Lower leg skin (tissue), 4 donors: Measurements from ENCODE around the gene HIC1. TPM values are rescaled to one million over a fixed set of nuclear protein-coding genes. Genes with fewer than 3 reads are reported as not detected.

ENCODE experiments used
- DNase-seq, 2 donors: peaks; one replicate each; pipeline ENCODE4 v3.0.0-alpha.2; 2019; ENCODE audit warnings: low spot score in 2 of 2
- H3K4me3 ChIP-seq: fragments of 200-600 bp; sonication (generic); 2 replicates; pipeline ENCODE4 v1.5.1; 2017; ENCODE audit warnings: mild to moderate bottlenecking, low read depth; ENCODE audit not compliant: poor library complexity, severe bottlenecking
- POLR2A ChIP-seq, 2 donors: fragments of 450-650 bp; IDR thresholded peaks; one replicate each; pipeline ENCODE4 v1.6.1; 2016 to 2017; ENCODE audit warnings: antibody characterized with exemption in 2 of 2, mild to moderate bottlenecking in 1 of 2, moderate library complexity in 1 of 2
- WGBS, 2 donors: methylation state at CpG; one replicate each; pipeline ENCODE4 v1.1.5; 2018; 5-methylcytosine and 5-hydroxymethylcytosine counted together
- intact Hi-C: fragments of 100-400 bp; cut with DNase I; formaldehyde crosslinking; loops from one replicate; pipeline ENCODE4 v1.15.0; 2023; ENCODE audit warnings: low total_unique reads
- total RNA-seq, 4 donors: library from RNA; depleted of rRNA; stranded (reverse); fragments of >200 nt; gene quantifications; one replicate each; pipeline ENCODE4 v1.1.0, GENCODE V29; 2016
- TF ChIP-seq, protein P1 (sequence below), 3 donors: fragments of 450-650 bp; IDR thresholded peaks; one replicate each; pipeline ENCODE4 v1.5.1; 2016; ENCODE audit warnings: antibody characterized with exemption in 3 of 3, mild to moderate bottlenecking in 3 of 3, moderate library complexity in 2 of 3

Gene HIC1
- total RNA-seq, 4 donors from 2014 or later: 2.4 to 14.2 (median 5.3) TPM

DNA sequence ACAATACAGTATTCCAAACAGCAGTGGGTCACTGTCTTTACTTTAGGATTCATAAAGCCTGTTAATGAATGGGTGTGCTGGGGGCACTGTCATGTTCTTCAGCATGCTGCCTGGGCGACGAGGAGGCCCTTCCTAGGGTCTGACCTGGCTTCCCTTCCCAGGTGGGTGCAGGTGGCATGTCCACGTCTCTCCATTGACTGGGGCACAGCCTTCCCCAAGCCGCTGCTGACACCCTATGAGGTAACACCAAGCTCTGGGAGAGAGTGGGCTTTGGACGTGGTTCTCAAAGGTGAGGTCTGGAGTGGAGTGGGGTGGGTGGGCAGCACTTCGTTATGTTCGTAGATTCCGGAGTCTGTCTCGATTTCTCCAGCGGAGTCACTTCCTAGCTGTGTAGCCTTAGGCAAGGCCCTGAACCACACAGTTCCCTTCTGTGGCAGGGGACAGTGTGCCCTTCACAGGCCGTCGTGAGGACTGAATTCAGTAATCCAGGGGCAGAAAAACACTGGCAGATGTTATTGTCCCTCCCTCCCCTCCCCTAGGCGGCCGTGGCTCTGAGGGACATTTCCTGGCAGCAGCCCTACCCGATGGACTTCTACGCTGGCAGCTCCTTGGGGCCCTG lies 13.9 kb upstream of the HIC1 start:
- intact Hi-C loops: no loop called here
- 45 to 48% methylated on average over 16 of the region's 16 CpGs for WGBS, 2 donors
- TF ChIP-seq, protein P1, sequence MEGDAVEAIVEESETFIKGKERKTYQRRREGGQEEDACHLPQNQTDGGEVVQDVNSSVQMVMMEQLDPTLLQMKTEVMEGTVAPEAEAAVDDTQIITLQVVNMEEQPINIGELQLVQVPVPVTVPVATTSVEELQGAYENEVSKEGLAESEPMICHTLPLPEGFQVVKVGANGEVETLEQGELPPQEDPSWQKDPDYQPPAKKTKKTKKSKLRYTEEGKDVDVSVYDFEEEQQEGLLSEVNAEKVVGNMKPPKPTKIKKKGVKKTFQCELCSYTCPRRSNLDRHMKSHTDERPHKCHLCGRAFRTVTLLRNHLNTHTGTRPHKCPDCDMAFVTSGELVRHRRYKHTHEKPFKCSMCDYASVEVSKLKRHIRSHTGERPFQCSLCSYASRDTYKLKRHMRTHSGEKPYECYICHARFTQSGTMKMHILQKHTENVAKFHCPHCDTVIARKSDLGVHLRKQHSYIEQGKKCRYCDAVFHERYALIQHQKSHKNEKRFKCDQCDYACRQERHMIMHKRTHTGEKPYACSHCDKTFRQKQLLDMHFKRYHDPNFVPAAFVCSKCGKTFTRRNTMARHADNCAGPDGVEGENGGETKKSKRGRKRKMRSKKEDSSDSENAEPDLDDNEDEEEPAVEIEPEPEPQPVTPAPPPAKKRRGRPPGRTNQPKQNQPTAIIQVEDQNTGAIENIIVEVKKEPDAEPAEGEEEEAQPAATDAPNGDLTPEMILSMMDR (IDR thresholded peaks at IDR 0.05): no peak
- TF ChIP-seq POLR2A (IDR thresholded peaks at IDR 0.05): no peak
- H3K4me3 ChIP-seq: peak overlapping the region; percentile 52
- DNase-seq: peak in 1 of 2 donors; percentile 84

DNA sequence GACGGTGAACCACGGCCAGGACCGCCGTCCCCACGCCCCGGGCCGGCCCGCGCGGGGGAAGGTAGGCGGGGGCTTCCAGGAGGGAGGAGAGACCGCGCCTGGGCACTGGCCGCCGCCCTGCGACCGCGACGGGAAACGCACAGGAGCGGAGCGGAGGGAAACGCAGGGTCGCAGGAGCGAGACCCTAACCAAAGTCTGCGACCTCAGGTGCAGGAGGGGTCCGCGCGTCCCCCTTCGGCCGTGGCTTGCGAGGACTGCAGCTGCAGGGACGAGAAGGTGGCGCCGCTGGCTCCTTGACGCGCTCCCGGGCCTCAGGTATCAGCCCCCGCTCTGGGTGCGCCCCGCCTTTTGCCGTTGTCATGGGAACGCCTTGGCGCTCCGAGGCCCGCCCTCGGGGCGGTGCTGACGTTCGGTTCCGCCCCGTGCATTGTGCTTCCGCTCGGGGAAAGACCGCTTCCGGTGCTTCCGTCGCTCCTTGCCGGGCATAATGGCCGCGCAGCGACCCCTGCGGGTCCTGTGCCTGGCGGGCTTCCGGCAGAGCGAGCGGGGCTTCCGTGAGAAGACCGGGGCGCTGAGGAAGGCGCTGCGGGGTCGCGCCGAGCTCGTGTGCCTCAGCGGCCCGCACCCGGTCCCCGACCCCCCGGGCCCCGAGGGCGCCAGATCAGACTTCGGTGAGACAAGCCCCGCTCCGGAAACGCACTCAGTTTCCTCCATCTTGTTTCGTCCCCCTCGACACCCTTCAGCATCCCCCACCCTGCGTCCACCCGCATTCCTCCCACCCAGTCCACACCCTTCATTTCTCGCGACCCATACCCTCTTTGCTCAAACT lies 13.1 kb upstream of the HIC1 start, which contains the start of gene OVCA2:
Gene OVCA2 (plus strand): TSS at position 462 of the 829 bp plus-strand sequence. CDS start 26 bp downstream, at position 488.
- H3K4me3 ChIP-seq: peak within 1 kb of the TSS; percentile 52
- 0 to 1% methylated on average over 35 to 44 of the region's 93 CpGs for WGBS, 2 donors
- DNase-seq: peak; percentile 91 to 98
- TF ChIP-seq POLR2A (IDR thresholded peaks at IDR 0.05): no peak
- TF ChIP-seq, protein P1 (IDR thresholded peaks at IDR 0.05): no peak
- intact Hi-C loops: no loop called here

DNA sequence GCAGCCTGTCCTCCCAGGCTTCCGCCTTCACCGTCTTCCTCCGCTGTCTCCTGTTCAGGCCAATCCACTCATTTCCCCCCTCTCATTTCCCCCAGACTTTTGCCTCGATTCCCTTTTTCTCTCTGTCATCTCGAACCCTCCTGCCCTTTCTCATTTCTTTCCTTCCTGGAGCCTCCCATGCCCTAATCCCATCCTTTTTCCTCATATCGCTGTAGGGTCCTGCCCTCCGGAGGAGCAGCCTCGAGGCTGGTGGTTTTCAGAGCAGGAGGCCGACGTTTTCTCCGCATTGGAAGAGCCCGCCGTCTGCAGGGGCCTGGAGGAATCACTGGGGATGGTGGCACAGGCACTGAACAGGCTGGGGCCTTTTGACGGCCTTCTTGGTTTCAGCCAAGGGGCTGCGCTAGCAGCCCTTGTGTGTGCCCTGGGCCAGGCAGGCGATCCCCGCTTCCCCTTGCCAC lies 12.5 kb upstream of the HIC1 start:
- WGBS, 2 donors: 17 to 20% methylated on average over 17 of the region's 17 CpGs
- TF ChIP-seq, protein P1 (IDR thresholded peaks at IDR 0.05): no peak
- TF ChIP-seq POLR2A (IDR thresholded peaks at IDR 0.05): no peak
- intact Hi-C loops: no loop called here
- DNase-seq: no peak
- peak overlapping the region; percentile 52 for H3K4me3 ChIP-seq

DNA sequence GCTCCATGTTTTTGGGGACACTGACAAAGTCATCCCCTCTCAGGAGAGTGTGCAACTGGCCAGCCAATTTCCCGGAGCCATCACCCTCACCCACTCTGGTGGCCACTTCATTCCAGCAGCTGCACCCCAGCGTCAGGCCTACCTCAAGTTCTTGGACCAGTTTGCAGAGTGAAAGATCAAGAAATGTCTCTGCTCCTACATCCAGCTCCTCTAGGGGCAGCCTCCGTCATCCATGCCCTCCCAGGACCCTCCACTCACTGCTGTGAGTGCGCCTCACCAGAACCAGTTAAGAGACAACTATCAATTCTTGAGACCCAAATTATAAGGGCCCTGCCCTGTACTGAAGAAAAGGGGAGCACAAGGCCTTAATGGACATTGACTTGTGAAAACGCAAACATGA lies 12.0 kb upstream of the HIC1 start:
- intact Hi-C loops: no loop called here
- 81 to 83% methylated on average over 5 of the region's 5 CpGs for WGBS, 2 donors
- H3K4me3 ChIP-seq: no peak overlapping the region
- DNase-seq: no peak
- TF ChIP-seq, protein P1 (IDR thresholded peaks at IDR 0.05): no peak
- no peak for TF ChIP-seq POLR2A (IDR thresholded peaks at IDR 0.05)

DNA sequence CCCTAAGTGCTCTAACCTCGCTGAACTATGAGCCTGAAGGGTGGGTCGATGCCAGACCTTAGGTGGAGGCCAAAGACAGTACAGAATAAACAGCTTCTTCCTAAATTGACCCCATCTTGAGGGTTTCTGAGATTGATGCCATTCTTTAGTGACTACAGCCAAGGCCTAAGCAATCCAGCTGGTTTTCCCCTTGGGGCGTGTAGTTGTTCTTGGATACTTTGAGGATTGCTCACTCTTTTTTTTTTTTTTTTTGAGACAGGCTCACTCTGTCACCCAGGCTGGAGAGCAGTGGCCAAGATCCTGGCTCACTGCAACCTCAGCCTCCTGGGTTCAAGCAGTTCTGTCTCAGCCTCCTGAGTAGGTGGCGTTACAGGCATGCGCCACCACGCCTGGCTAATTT lies 11.1 kb upstream of the HIC1 start:
- TF ChIP-seq, protein P1 (IDR thresholded peaks at IDR 0.05): no peak
- TF ChIP-seq POLR2A (IDR thresholded peaks at IDR 0.05): no peak
- intact Hi-C loops: no loop called here
- no peak overlapping the region for H3K4me3 ChIP-seq
- 57 to 58% methylated on average over 6 of the region's 6 CpGs for WGBS, 2 donors
- DNase-seq: no peak
